Measurements from ENCODE around the gene POU4F1.

Gene POU4F1

DNA sequence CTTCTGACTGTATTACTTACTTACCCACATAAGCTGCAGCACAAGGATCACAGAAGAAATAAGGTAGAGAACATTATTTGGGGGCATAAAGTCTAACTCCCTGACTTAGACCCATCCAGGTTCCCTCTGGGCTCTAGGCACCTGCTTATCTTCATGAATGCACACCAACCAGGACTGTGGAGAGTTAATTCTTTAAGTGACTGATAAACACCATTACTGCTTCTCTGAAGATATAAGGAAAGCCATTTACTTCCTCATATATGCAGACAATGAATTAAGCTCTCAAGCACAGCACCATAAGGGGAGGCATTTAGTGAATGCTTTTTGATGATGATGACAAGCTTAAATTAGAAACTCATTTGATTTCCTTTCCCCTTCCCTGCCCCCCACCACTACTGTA lies 33.1 kb upstream of the POU4F1 start:
- no peaks in the 10 kb centered on the region for H3K4me1 ChIP-seq (ENCODE audit: control insufficient read depth in 1 of 2, insufficient read depth in 1 of 2, low read depth in 1 of 2, low read length in 1 of 2)
- no peak overlapping the region for H3K4me3 ChIP-seq (ENCODE audit: low read depth in 1 of 2, low read length in 1 of 2)
- no peaks in the 10 kb centered on the region for H3K9me3 ChIP-seq
- peaks cover 75% of the 10 kb centered on the region for H3K36me3 ChIP-seq
- TF ChIP-seq, protein P1, sequence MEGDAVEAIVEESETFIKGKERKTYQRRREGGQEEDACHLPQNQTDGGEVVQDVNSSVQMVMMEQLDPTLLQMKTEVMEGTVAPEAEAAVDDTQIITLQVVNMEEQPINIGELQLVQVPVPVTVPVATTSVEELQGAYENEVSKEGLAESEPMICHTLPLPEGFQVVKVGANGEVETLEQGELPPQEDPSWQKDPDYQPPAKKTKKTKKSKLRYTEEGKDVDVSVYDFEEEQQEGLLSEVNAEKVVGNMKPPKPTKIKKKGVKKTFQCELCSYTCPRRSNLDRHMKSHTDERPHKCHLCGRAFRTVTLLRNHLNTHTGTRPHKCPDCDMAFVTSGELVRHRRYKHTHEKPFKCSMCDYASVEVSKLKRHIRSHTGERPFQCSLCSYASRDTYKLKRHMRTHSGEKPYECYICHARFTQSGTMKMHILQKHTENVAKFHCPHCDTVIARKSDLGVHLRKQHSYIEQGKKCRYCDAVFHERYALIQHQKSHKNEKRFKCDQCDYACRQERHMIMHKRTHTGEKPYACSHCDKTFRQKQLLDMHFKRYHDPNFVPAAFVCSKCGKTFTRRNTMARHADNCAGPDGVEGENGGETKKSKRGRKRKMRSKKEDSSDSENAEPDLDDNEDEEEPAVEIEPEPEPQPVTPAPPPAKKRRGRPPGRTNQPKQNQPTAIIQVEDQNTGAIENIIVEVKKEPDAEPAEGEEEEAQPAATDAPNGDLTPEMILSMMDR (IDR thresholded peaks at IDR 0.05): no peak
- H3K27me3 ChIP-seq: no peaks in the 10 kb centered on the region
- no peak overlapping the region for H3K27ac ChIP-seq

DNA sequence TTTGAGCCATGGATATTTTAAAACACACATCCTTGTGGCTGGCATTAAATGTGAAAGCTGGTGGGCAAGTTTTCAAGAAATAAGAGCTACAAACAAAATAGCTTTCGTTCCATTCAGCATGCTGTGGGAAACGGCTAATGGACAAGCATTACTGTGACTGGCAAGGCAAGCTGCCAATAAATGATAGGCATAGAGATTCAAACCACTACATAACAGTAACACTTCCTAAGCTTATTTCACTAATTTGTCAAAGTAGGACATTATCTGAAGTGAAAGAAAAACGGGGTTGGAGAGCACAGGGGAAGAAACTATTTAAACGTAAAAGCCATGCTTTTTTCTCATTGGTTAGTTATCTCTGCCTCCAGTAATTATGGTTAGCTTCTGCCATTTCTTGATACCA lies 29.6 kb upstream of the POU4F1 start:
- H3K4me3 ChIP-seq (ENCODE audit: low read depth in 1 of 2, low read length in 1 of 2): no peak overlapping the region
- no peaks in the 10 kb centered on the region for H3K9me3 ChIP-seq
- H3K4me1 ChIP-seq (ENCODE audit: control insufficient read depth in 1 of 2, insufficient read depth in 1 of 2, low read depth in 1 of 2, low read length in 1 of 2): no peaks in the 10 kb centered on the region
- TF ChIP-seq, protein P1 (IDR thresholded peaks at IDR 0.05): no peak
- H3K27me3 ChIP-seq: no peaks in the 10 kb centered on the region
- H3K36me3 ChIP-seq: peaks cover 61% of the 10 kb centered on the region
- no peak overlapping the region for H3K27ac ChIP-seq

DNA sequence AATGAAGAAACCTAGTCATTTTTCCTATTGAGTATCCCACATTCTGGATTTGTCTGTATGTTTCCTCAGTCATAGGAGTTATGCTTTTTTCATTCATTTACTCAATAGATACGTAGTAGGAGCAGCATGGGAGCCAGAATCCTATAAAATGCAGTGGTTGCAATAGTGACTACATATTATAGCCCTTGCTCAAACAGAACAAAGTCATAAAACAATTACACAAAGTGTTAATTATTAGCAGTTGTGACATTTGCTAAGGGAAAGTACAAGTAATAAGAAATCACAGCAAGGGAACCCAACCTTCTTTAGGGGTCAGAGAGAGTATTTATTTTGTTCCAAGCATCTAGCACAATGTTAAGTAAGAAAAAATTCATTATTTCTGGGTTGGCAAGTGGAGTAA lies 27.7 kb upstream of the POU4F1 start:
- Histone ChIP-seq H3K27ac (no peak overlapping the region), H3K27me3 (no peaks in the 10 kb centered on the region), H3K4me1 (ENCODE audit: control insufficient read depth in 1 of 2, insufficient read depth in 1 of 2, low read depth in 1 of 2, low read length in 1 of 2) (no peaks in the 10 kb centered on the region), H3K9me3 (no peaks in the 10 kb centered on the region), H3K36me3 (peaks cover 49% of the 10 kb centered on the region), H3K4me3 (ENCODE audit: low read depth in 1 of 2, low read length in 1 of 2) (no peak overlapping the region)
- TF ChIP-seq, protein P1 (IDR thresholded peaks at IDR 0.05): no peak

DNA sequence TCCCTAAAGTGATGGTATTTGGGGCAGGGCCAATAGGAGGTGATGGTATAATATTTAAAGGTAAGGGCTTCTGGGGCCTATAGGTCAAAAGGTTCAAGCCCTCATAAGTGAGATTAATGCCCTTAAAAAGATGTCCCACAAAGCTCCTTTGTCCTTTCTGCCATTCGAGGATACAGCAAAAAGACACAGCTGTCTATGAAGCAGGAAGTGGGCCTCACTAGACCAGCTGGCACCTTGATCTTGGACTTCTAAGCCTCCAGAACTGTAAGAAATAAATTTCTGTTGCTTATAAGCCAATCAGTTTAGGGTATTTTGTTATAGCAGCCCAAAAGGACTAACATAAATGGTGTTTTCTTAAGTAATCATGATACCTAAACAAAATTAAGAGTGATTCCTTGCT lies 27.2 kb upstream of the POU4F1 start:
- no peak overlapping the region for H3K4me3 ChIP-seq (ENCODE audit: low read depth in 1 of 2, low read length in 1 of 2)
- H3K27ac ChIP-seq: no peak overlapping the region
- H3K9me3 ChIP-seq: no peaks in the 10 kb centered on the region
- H3K27me3 ChIP-seq: no peaks in the 10 kb centered on the region
- H3K4me1 ChIP-seq (ENCODE audit: control insufficient read depth in 1 of 2, insufficient read depth in 1 of 2, low read depth in 1 of 2, low read length in 1 of 2): no peaks in the 10 kb centered on the region
- TF ChIP-seq, protein P1 (IDR thresholded peaks at IDR 0.05): no peak
- peaks cover 49% of the 10 kb centered on the region for H3K36me3 ChIP-seq

DNA sequence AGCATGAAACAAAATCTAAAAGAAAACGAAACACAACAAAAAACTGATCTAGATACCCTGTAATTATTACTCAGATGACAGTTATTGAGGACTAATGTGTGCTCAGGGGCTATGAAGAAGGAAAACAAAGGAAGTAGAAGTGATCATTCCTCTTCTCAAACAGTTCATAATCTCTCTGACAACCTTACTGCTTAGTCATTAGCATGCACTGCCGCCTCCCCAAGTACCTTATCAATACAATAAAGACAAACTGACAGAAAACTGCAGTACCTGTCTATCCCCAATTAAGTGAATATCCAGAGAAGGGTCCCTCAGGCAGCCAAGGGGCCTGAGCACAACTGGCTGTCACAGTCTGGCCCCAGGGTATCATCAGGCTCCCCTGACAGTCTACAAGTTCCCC lies 22.0 kb upstream of the POU4F1 start:
- TF ChIP-seq, protein P1 (IDR thresholded peaks at IDR 0.05): no peak
- Histone ChIP-seq H3K9me3 (no peaks in the 10 kb centered on the region), H3K27me3 (no peaks in the 10 kb centered on the region), H3K36me3 (peaks cover 14% of the 10 kb centered on the region), H3K4me1 (ENCODE audit: control insufficient read depth in 1 of 2, insufficient read depth in 1 of 2, low read depth in 1 of 2, low read length in 1 of 2) (no peaks in the 10 kb centered on the region), H3K4me3 (ENCODE audit: low read depth in 1 of 2, low read length in 1 of 2) (no peak overlapping the region), H3K27ac (no peak overlapping the region)

DNA sequence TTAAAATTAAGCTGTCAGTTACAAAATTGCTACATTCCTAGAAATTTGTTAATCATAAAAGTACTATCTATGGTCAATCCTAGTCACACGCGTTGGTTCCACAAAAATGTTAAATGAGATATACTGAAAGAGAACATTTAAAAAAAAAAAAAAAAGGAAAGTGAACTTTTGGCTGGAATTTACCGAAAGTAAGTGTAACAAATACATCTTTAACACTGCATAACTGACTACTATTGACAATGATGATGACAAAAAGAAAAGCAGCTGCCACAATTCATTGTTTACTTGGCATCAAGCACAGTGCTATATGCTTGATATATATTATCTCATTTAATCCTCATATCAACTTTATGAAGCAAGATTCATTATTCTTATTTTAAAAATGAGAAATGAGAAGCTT lies 19.8 kb upstream of the POU4F1 start:
- no peak overlapping the region for H3K4me3 ChIP-seq (ENCODE audit: low read depth in 1 of 2, low read length in 1 of 2)
- peaks cover 7% of the 10 kb centered on the region for H3K36me3 ChIP-seq
- no peaks in the 10 kb centered on the region for H3K4me1 ChIP-seq (ENCODE audit: control insufficient read depth in 1 of 2, insufficient read depth in 1 of 2, low read depth in 1 of 2, low read length in 1 of 2)
- no peaks in the 10 kb centered on the region for H3K9me3 ChIP-seq
- H3K27ac ChIP-seq: no peak overlapping the region
- TF ChIP-seq, protein P1 (IDR thresholded peaks at IDR 0.05): no peak
- H3K27me3 ChIP-seq: no peaks in the 10 kb centered on the region

Data from neutrophil (primary cell).